HFFc6 (cell line): ENCODE data around the gene KRTAP19-1. TPM values are rescaled to one million over a fixed set of nuclear protein-coding genes. Genes with fewer than 3 reads are reported as not detected.

Experiments
- DNase-seq: peaks from one replicate; pipeline ENCODE4 v3.0.0-alpha.2; 2018
- H3K27ac Mint-ChIP-seq: 2 replicates; pipeline ENCODE4 v1.8.0; 2020; ENCODE audit warnings: mild to moderate bottlenecking, mixed read lengths
- H3K27me3 Mint-ChIP-seq: 2 replicates; pipeline ENCODE4 v1.8.0; 2021; ENCODE audit warnings: mild to moderate bottlenecking, moderate library complexity, mixed read lengths; ENCODE audit not compliant: insufficient read depth
- H3K36me3 Mint-ChIP-seq: 2 replicates; pipeline ENCODE4 v1.8.0; 2021; ENCODE audit warnings: low read depth, mixed read lengths
- H3K4me1 Mint-ChIP-seq: 2 replicates; pipeline ENCODE4 v1.8.0; 2020; ENCODE audit warnings: low read depth, mixed read lengths
- H3K4me3 Mint-ChIP-seq: 2 replicates; pipeline ENCODE4 v1.8.0; 2020; ENCODE audit warnings: mild to moderate bottlenecking, moderate library complexity, mixed read lengths
- H3K9me3 Mint-ChIP-seq: 2 replicates; pipeline ENCODE4 v1.8.0; 2020; ENCODE audit warnings: mild to moderate bottlenecking, mixed read lengths
- CTCF ChIP-seq: fragments of 200-600 bp; sonication (generic); IDR thresholded peaks from 2 replicates; pipeline ENCODE4 v1.5.0; 2021; ENCODE audit warnings: antibody characterized with exemption, mild to moderate bottlenecking
- total RNA-seq, 6 experiments: library from RNA; stranded (reverse); fragmentation: NEBNext Ultra II Directional; extraction: Animal tissue kit (Norgen Biotek cat#: 25700); gene quantifications; 2 replicates in 1 of 6; 3 replicates in 5 of 6; pipeline ENCODE4 v1.2.3, GENCODE V29; 2021

Gene KRTAP19-1
- total RNA-seq, 6 experiments from 2014 or later: not detected

- no peak for TF ChIP-seq CTCF
- Mint-ChIP-seq H3K4me3 (no peak overlapping the region), H3K9me3 (peaks cover 33% of the 10 kb centered on the region), H3K4me1 (no peaks in the 10 kb centered on the region), H3K27ac (no peak overlapping the region), H3K27me3 (no peaks in the 10 kb centered on the region; the same call in 1 of the 2 replicates), H3K36me3 (no peaks in the 10 kb centered on the region)
- no peak for DNase-seq
Observed at GRCh38 chr21:30479259-30479658, 908 bp downstream of the KRTAP19-1 start.

GRCh38 chr21:30478004-30478403 is 2.2 kb downstream of the KRTAP19-1 start:
- H3K27me3 Mint-ChIP-seq: no peaks in the 10 kb centered on the region; the same call in 1 of the 2 replicates
- TF ChIP-seq CTCF: no peak
- no peak for DNase-seq
- no peaks in the 10 kb centered on the region for H3K36me3 Mint-ChIP-seq
- no peak overlapping the region for H3K27ac Mint-ChIP-seq
- peaks cover 39% of the 10 kb centered on the region for H3K9me3 Mint-ChIP-seq
- no peaks in the 10 kb centered on the region for H3K4me1 Mint-ChIP-seq
- no peak overlapping the region for H3K4me3 Mint-ChIP-seq

GRCh38 chr21:30468900-30469714 is 11.1 kb downstream of the KRTAP19-1 start:
- H3K27ac Mint-ChIP-seq: no peak overlapping the region
- H3K36me3 Mint-ChIP-seq: no peaks in the 10 kb centered on the region
- no peak for DNase-seq
- H3K27me3 Mint-ChIP-seq: no peaks in the 10 kb centered on the region
- no peak for TF ChIP-seq CTCF
- no peak overlapping the region for H3K4me3 Mint-ChIP-seq
- H3K4me1 Mint-ChIP-seq: no peaks in the 10 kb centered on the region
- peaks cover 37% of the 10 kb centered on the region for H3K9me3 Mint-ChIP-seq

- H3K27me3 Mint-ChIP-seq: no peaks in the 10 kb centered on the region; the same call in 1 of the 2 replicates
- H3K4me1 Mint-ChIP-seq: no peaks in the 10 kb centered on the region
- TF ChIP-seq CTCF: peak; percentile 68
- no peak for DNase-seq
- H3K4me3 Mint-ChIP-seq: no peak overlapping the region
- H3K27ac Mint-ChIP-seq: no peak overlapping the region
- H3K9me3 Mint-ChIP-seq: peaks cover 40% of the 10 kb centered on the region
- no peaks in the 10 kb centered on the region for H3K36me3 Mint-ChIP-seq
Observed at GRCh38 chr21:30463713-30464112, 16.5 kb downstream of the KRTAP19-1 start.

GRCh38 chr21:30448514-30448913 is 31.7 kb downstream of the KRTAP19-1 start:
- no peak for DNase-seq

More at GRCh38 chr21:30448514-30448913, 31.7 kb downstream of the KRTAP19-1 start:
- H3K27me3 Mint-ChIP-seq: no peaks in the 10 kb centered on the region
- no peak overlapping the region for H3K27ac Mint-ChIP-seq
- no peak overlapping the region for H3K4me3 Mint-ChIP-seq
- H3K9me3 Mint-ChIP-seq: peaks cover 38% of the 10 kb centered on the region
- no peaks in the 10 kb centered on the region for H3K36me3 Mint-ChIP-seq
- H3K4me1 Mint-ChIP-seq: no peaks in the 10 kb centered on the region
- no peak for TF ChIP-seq CTCF
